ENCODE results near the gene AARS1. TPM values are rescaled to one million over a fixed set of nuclear protein-coding genes. Genes with fewer than 3 reads are reported as not detected.
"Not testable (repeated sequence)": the region's sequence is repeated elsewhere in the genome, so short reads cannot be mapped to it uniquely, and the experiment has no call there.

Gene AARS1
- total RNA-seq, 1 donor from 2014 or later, result 55.1 TPM

GRCh38 chr16:70223971-70224513 is 65.3 kb downstream of the AARS1 start:
- not testable (repeated sequence) for DNase-seq

- not testable (repeated sequence) for DNase-seq
Measured at GRCh38 chr16:70223216-70223615, 66.1 kb downstream of the AARS1 start.

- DNase-seq, result not testable (repeated sequence)
Measured at GRCh38 chr16:70222574-70222973, 66.7 kb downstream of the AARS1 start.

GRCh38 chr16:70218586-70218985 is 70.7 kb downstream of the AARS1 start:
- not testable (repeated sequence) for DNase-seq

GRCh38 chr16:70206382-70206781 is 82.9 kb downstream of the AARS1 start:
- DNase-seq, result not testable (repeated sequence)

- not testable (repeated sequence) for DNase-seq
Measured at GRCh38 chr16:70204668-70205405, 84.5 kb downstream of the AARS1 start.

GRCh38 chr16:70204010-70204409 is 85.3 kb downstream of the AARS1 start:
- DNase-seq, result not testable (repeated sequence)

- not testable (repeated sequence) for DNase-seq
Measured at GRCh38 chr16:70203508-70203907, 85.8 kb downstream of the AARS1 start.

Small RNAs within 50 kb of the gene (small RNA-seq; reads per million reads assigned to genes)
- gene AC009060.2 (ENCODE audit: low replicate concordance) (not detected), gene RN7SL279P (ENCODE audit: low replicate concordance) (not detected)

Other genes with a start within 250 kb of the AARS1 start
- gene PDPR, start 175.2 kb downstream of the AARS1 start, total RNA-seq, result 16.8 TPM
- not detected for gene CLEC18C, start 115.7 kb downstream of the AARS1 start, total RNA-seq
- 23.7 TPM for gene EXOSC6, start 37.6 kb downstream of the AARS1 start, total RNA-seq
- 18.7 TPM for gene DDX19B, start 9.7 kb upstream of the AARS1 start, total RNA-seq
- 30.0 TPM for gene DDX19A, start 57.4 kb upstream of the AARS1 start, total RNA-seq
- gene ST3GAL2, start 149.6 kb upstream of the AARS1 start, total RNA-seq, result 23.6 TPM
- gene FCSK, start 165.1 kb upstream of the AARS1 start, total RNA-seq, result 8.7 TPM
- 28.7 TPM for gene COG4, start 234.0 kb upstream of the AARS1 start, total RNA-seq
- gene SF3B3, start 234.3 kb upstream of the AARS1 start, total RNA-seq, result 85.2 TPM

All from skin of body (tissue), 3 donors.